ENCODE results near the gene CDKAL1. TPM values are rescaled to one million over a fixed set of nuclear protein-coding genes. Genes with fewer than 3 reads are reported as not detected.

Gene CDKAL1
- total and polyA plus RNA-seq, 2 of the 8 experiments (the other 6 are each of a cell fraction or from before 2014, with no cell fraction given) = 8.4 to 24.6 TPM

- TF ChIP-seq ATF3 (IDR thresholded peaks at IDR 0.05; ENCODE audit: insufficient read depth, low read depth, low read length) (no peak), EGR1 (IDR thresholded peaks at IDR 0.05; ENCODE audit: borderline replicate concordance, low read depth, low read length) (no peak), BCL11A (IDR thresholded peaks at IDR 0.05; ENCODE audit: low read depth in 2 of 2, low read length in 2 of 2) (no peak), JUN (IDR thresholded peaks at IDR 0.05; ENCODE audit: low read depth, low read length) (no peak), NANOG (IDR thresholded peaks at IDR 0.05; ENCODE audit: insufficient read depth, low read depth, low read length, poor library complexity, severe bottlenecking) (no peak)
These were observed 172.8 kb downstream of the CDKAL1 start (continued) for GRCh38 chr6:20706939-20707485.

Data from H1 (cell line).